Measurements from ENCODE around the gene LIN54. TPM values are rescaled to one million over a fixed set of nuclear protein-coding genes. Genes with fewer than 3 reads are reported as not detected.

Gene LIN54
- total and polyA plus RNA-seq, 7 donors, result 4.6 to 10.0 (median 6.5) TPM

GRCh38 chr4:82890528-82890900, 120.1 kb downstream of the LIN54 start:
- intact Hi-C loops (cut with DNase I), result loop anchor here (5.0 kb wide), 1 partner anchor 518 kb away; the partner anchor contains the start of gene HNRNPD

DNA sequence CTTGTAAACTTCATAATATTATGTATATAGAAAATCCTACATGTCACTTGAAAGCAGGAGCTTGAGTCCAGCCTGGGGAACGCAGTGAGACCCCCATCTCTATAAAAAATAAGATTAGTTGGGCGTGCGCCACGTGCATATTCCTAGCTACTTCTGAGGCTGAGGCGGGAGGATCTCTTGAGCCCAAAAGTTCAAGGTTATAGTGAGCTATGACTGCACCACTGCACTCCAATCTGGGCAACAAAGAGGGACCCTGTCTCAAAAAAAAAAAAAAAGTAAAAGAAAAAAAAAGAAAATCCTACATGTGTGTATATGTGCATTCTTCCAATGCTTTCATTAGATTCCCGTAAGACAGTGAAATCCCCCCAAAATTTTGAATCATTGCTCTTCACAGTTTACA, 121.3 kb downstream of the LIN54 start:
- H3K36me3 ChIP-seq, result peaks cover 0 to 16% (median 6%) of the 10 kb centered on the region in 4 donors
- H3K4me1 ChIP-seq, result peaks cover 0 to 56% (median 37%) of the 10 kb centered on the region in 4 donors
- H3K4me3 ChIP-seq, result peak overlapping the region in 2 of 4 donors; percentile 85 to 87
- H3K27me3 ChIP-seq, result no peaks in the 10 kb centered on the region
- 78 to 85% methylated on average over 6 of the region's 6 CpGs for WGBS, 2 donors
- H3K27ac ChIP-seq, result peak overlapping the region in 2 of 4 donors; percentile 98
- intact Hi-C loops (cut with DNase I), result loop anchor here (10.0 kb wide), 1 partner anchor 54 kb away; no protein-coding TSS in a partner anchor
- TF ChIP-seq POLR2A (IDR thresholded peaks at IDR 0.05) (no peak), POLR2AphosphoS5 (IDR thresholded peaks at IDR 0.05) (no peak)
- TF ChIP-seq, protein P1, sequence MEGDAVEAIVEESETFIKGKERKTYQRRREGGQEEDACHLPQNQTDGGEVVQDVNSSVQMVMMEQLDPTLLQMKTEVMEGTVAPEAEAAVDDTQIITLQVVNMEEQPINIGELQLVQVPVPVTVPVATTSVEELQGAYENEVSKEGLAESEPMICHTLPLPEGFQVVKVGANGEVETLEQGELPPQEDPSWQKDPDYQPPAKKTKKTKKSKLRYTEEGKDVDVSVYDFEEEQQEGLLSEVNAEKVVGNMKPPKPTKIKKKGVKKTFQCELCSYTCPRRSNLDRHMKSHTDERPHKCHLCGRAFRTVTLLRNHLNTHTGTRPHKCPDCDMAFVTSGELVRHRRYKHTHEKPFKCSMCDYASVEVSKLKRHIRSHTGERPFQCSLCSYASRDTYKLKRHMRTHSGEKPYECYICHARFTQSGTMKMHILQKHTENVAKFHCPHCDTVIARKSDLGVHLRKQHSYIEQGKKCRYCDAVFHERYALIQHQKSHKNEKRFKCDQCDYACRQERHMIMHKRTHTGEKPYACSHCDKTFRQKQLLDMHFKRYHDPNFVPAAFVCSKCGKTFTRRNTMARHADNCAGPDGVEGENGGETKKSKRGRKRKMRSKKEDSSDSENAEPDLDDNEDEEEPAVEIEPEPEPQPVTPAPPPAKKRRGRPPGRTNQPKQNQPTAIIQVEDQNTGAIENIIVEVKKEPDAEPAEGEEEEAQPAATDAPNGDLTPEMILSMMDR (IDR thresholded peaks at IDR 0.05), result no peak
- no peak for DNase-seq
- H3K9me3 ChIP-seq, result no peaks in the 10 kb centered on the region

More at GRCh38 chr4:82890528-82890900, 120.1 kb downstream of the LIN54 start:
- Histone ChIP-seq H3K27me3 (no peaks in the 10 kb centered on the region), H3K36me3 (peaks cover 0 to 28% (median 6%) of the 10 kb centered on the region in 4 donors), H3K4me3 (peak overlapping the region; percentile 85 to 98 (median 88)), H3K27ac (peak overlapping the region; percentile 98 to 99 (median 98)), H3K4me1 (peaks cover 0 to 45% (median 36%) of the 10 kb centered on the region in 4 donors), H3K9me3 (no peaks in the 10 kb centered on the region)
- no peak for DNase-seq
- 0% methylated on average over 16 of the region's 16 CpGs for WGBS, 2 donors
- TF ChIP-seq, protein P1 (IDR thresholded peaks at IDR 0.05), result no peak
- TF ChIP-seq EP300 (IDR thresholded peaks at IDR 0.05), result no peak
- no peak for TF ChIP-seq POLR2AphosphoS5 (IDR thresholded peaks at IDR 0.05)
- TF ChIP-seq POLR2A (IDR thresholded peaks at IDR 0.05), result no peak

- 49 to 62% methylated on average over 5 of the region's 5 CpGs for WGBS, 2 donors
- DNase-seq, result no peak
- TF ChIP-seq, protein P1 (IDR thresholded peaks at IDR 0.05), result no peak
- TF ChIP-seq POLR2AphosphoS5 (IDR thresholded peaks at IDR 0.05) (no peak), POLR2A (IDR thresholded peaks at IDR 0.05) (no peak), EP300 (IDR thresholded peaks at IDR 0.05) (no peak)
- H3K27me3 ChIP-seq, result no peaks in the 10 kb centered on the region
- no peak overlapping the region for H3K4me3 ChIP-seq
- peak overlapping the region in 2 of 4 donors; percentile 2 to 3 for H3K27ac ChIP-seq
- H3K36me3 ChIP-seq, result no peaks in the 10 kb centered on the region
- H3K9me3 ChIP-seq, result no peaks in the 10 kb centered on the region
- H3K4me1 ChIP-seq, result peaks cover 0 to 60% (median 34%) of the 10 kb centered on the region in 4 donors
- intact Hi-C loops (cut with DNase I), result loop anchor here (10.0 kb wide), 1 partner anchor 52 kb away; no protein-coding TSS in a partner anchor
These were observed 124.3 kb downstream of the LIN54 start for GRCh38 chr4:82886147-82886942.

- Histone ChIP-seq H3K4me3 (no peak overlapping the region), H3K27ac (no peak overlapping the region), H3K9me3 (no peaks in the 10 kb centered on the region), H3K27me3 (no peaks in the 10 kb centered on the region), H3K4me1 (peaks cover 0 to 61% (median 34%) of the 10 kb centered on the region in 4 donors), H3K36me3 (peaks cover 0 to 7% (median under 1%) of the 10 kb centered on the region in 4 donors)
- DNase-seq, result no peak
- TF ChIP-seq, protein P1 (IDR thresholded peaks at IDR 0.05), result no peak
- TF ChIP-seq POLR2AphosphoS5 (IDR thresholded peaks at IDR 0.05) (no peak), POLR2A (IDR thresholded peaks at IDR 0.05) (no peak), EP300 (IDR thresholded peaks at IDR 0.05) (no peak)
- intact Hi-C loops (cut with DNase I), result loop anchor here (10.0 kb wide), 1 partner anchor 51 kb away; no protein-coding TSS in a partner anchor
These were observed 125.2 kb downstream of the LIN54 start for GRCh38 chr4:82885410-82885809.

Small RNAs within 50 kb of the gene (small RNA-seq; reads per million reads assigned to genes)
- gene RF00019, result 0 reads per million in 3 donors
- gene RNU6-615P, result 0 reads per million in 3 donors

Other genes starting within 250 kb of the LIN54 start
- gene SCD5, start 212.0 kb downstream of the LIN54 start, total RNA-seq, result 10 to 100 TPM; 27.3 to 30.7 (median 29.0) TPM
- gene SCD5, start 212.0 kb downstream of the LIN54 start, polyA plus RNA-seq, result 1 to 10 TPM in 2 of 3 donors, under 1 TPM in 1; 0.69 to 4.7 (median 1.2) TPM
- gene SEC31A, start 119.7 kb downstream of the LIN54 start, total RNA-seq, result 100 to 1,000 TPM; 121 to 197 (median 132) TPM
- gene SEC31A, start 119.7 kb downstream of the LIN54 start, polyA plus RNA-seq, result 10 to 100 TPM; 67.9 to 84.8 (median 82.7) TPM
- 1 to 10 TPM; 3.9 to 7.5 (median 5.3) TPM for gene THAP9, start 110.1 kb downstream of the LIN54 start, total RNA-seq
- gene THAP9, start 110.1 kb downstream of the LIN54 start, polyA plus RNA-seq, result 1 to 10 TPM in 2 of 3 donors, under 1 TPM in 1; 0.60 to 1.9 (median 1.6) TPM
- gene COPS4, start 24.4 kb upstream of the LIN54 start, total RNA-seq, result 10 to 100 TPM; 33.0 to 64.6 (median 53.8) TPM
- gene COPS4, start 24.4 kb upstream of the LIN54 start, polyA plus RNA-seq, result 10 to 100 TPM; 28.9 to 31.0 (median 30.0) TPM
- 1 to 10 TPM in 3 of 4 donors, under 1 TPM in 1; 0.71 to 4.2 (median 1.7) TPM for gene PLAC8, start 103.9 kb upstream of the LIN54 start, total RNA-seq
- 1,000 to 10,000 TPM in 1 of 3 donors, 100 to 1,000 TPM in 2; 490 to 1,311 (median 566) TPM for gene PLAC8, start 103.9 kb upstream of the LIN54 start, polyA plus RNA-seq

All from sigmoid colon (tissue), 7 donors.